Naive thymus-derived CD4-positive, alpha-beta T cell (primary cell): Measurements from ENCODE around the gene PTTG1IP. TPM values are rescaled to one million over a fixed set of nuclear protein-coding genes. Genes with fewer than 3 reads are reported as not detected.

Experiments
- ATAC-seq: fragments of 150-1000 bp; cut with Tn5 transposase; 2 replicates; pipeline ENCODE4 v1.10.0; 2021; ENCODE audit warnings: mild to moderate bottlenecking, moderate library complexity
- CTCF ChIA-PET: fragments of 350-600 bp; sonication (Branson Sonifier 250); formaldehyde crosslinking; loops from one replicate; lab custom pipeline; 2021; ENCODE audit warnings: antibody characterized with exemption; lab: Charles Lee
- POLR2A ChIA-PET: fragments of 350-600 bp; sonication (Branson Sonifier 250); formaldehyde crosslinking; loops from one replicate; lab custom pipeline; 2021; ENCODE audit warnings: antibody characterized with exemption, inconsistent platforms; lab: Charles Lee
- DNase-seq, 9 donors: peaks; one replicate each; pipeline versions ENCODE4 v3.0.0 to v3.0.0-alpha.2; 2020 to 2022; ENCODE audit warnings: mixed read lengths in 1 of 9
- H3K27ac ChIP-seq: one replicate; pipeline ENCODE4 v1.7.0; 2013; ENCODE audit warnings: mild to moderate bottlenecking, low read depth, low read length, moderate library complexity
- H3K27me3 ChIP-seq, 2 donors: one replicate each; pipeline ENCODE4 v1.7.0; 2013; ENCODE audit warnings: low read length in 2 of 2, mild to moderate bottlenecking in 2 of 2, moderate library complexity in 2 of 2; ENCODE audit not compliant: control insufficient read depth in 2 of 2, insufficient read depth in 2 of 2
- H3K36me3 ChIP-seq, 3 experiments: 1 replicate in 2 of 3; 2 replicates in 1 of 3; pipeline ENCODE4 v1.7.0; 2013; ENCODE audit warnings: low read length in 3 of 3, mild to moderate bottlenecking in 3 of 3, moderate library complexity in 1 of 3; ENCODE audit not compliant: insufficient read depth in 3 of 3, control insufficient read depth in 2 of 3
- H3K4me1 ChIP-seq, 2 donors: one replicate each; pipeline ENCODE4 v1.7.0; 2013; ENCODE audit warnings: low read length in 2 of 2, mild to moderate bottlenecking in 2 of 2, moderate library complexity in 1 of 2; ENCODE audit not compliant: control insufficient read depth in 2 of 2, insufficient read depth in 2 of 2
- H3K4me3 ChIP-seq: 2 replicates; pipeline ENCODE4 v1.7.0; 2013; ENCODE audit warnings: mild to moderate bottlenecking, low read length
- H3K9me3 ChIP-seq, 3 experiments: 1 replicate in 2 of 3; 2 replicates in 1 of 3; pipeline ENCODE4 v1.7.0; 2013; ENCODE audit warnings: low read length in 3 of 3; ENCODE audit not compliant: control insufficient read depth in 2 of 3
- H3K27ac Mint-ChIP-seq, 9 donors: one replicate each; pipeline ENCODE4 v1.8.0; 2020 to 2022; ENCODE audit warnings: mixed read lengths in 9 of 9, mild to moderate bottlenecking in 8 of 9, moderate library complexity in 5 of 9, inconsistent platforms in 2 of 9
- H3K27me3 Mint-ChIP-seq, 5 donors: one replicate each; pipeline ENCODE4 v1.8.0; 2021 to 2022; ENCODE audit warnings: mixed read lengths in 5 of 5, mild to moderate bottlenecking in 1 of 5
- H3K36me3 Mint-ChIP-seq, 5 donors: one replicate each; pipeline ENCODE4 v1.8.0; 2020 to 2022; ENCODE audit warnings: mixed read lengths in 5 of 5, mild to moderate bottlenecking in 3 of 5, inconsistent platforms in 1 of 5
- H3K4me1 Mint-ChIP-seq, 7 donors: one replicate each; pipeline ENCODE4 v1.8.0; 2020 to 2022; ENCODE audit warnings: mixed read lengths in 7 of 7, mild to moderate bottlenecking in 3 of 7, inconsistent platforms in 1 of 7
- H3K4me3 Mint-ChIP-seq, 10 donors: one replicate each; pipeline ENCODE4 v1.8.0; 2020 to 2022; ENCODE audit warnings: mild to moderate bottlenecking in 10 of 10, mixed read lengths in 10 of 10, moderate library complexity in 6 of 10, inconsistent platforms in 2 of 10
- H3K9me3 Mint-ChIP-seq, 11 donors: one replicate each; pipeline ENCODE4 v1.8.0; 2020 to 2022; ENCODE audit warnings: mixed read lengths in 11 of 11, mild to moderate bottlenecking in 4 of 11, inconsistent platforms in 1 of 11, moderate library complexity in 1 of 11
- intact Hi-C, 2 donors: fragments of 100-400 bp; cut with micrococcal nuclease; formaldehyde crosslinking; loops; one replicate each; pipeline ENCODE4 v1.15.1; 2023
- polyA plus RNA-seq, 2 donors: library from polyadenylated mRNA; unstranded; fragments of 300-500 nt; fragmentation: Illumina TruSeq; gene quantifications; one replicate each; pipeline ENCODE4 v1.2.3, GENCODE V29; 2021
- total RNA-seq, 6 experiments: library from RNA in 5 of 6; stranded (reverse) in 5 of 6; gene quantifications; 1 replicate in 5 of 6; 2 replicates in 1 of 6; pipeline ENCODE4 v1.2.3 and lab custom pipeline; 2021 to 2026

Gene PTTG1IP
- total and polyA plus RNA-seq, 7 experiments from 2014 or later: 60.9 to 122 (median 92.5) TPM

- POLR2A ChIA-PET: interaction anchor here (0.8 to 1.5 kb wide), 2 partner anchors 11 kb away, joined by 3 read pairs; partner anchors contain the start of gene PTTG1IP
- no peak for DNase-seq
- Histone ChIP-seq H3K27me3 (no peaks in the 10 kb centered on the region), H3K4me3 (no peak overlapping the region), H3K36me3 (peaks cover 5 to 65% (median 9%) of the 10 kb centered on the region in 3 experiments), H3K27ac (no peak overlapping the region), H3K4me1 (peaks cover 23 to 32% of the 10 kb centered on the region in 2 donors), H3K9me3 (no peaks in the 10 kb centered on the region)
- no peaks in the 10 kb centered on the region for H3K27me3 Mint-ChIP-seq
- H3K4me1 Mint-ChIP-seq: peaks cover 43 to 75% (median 62%) of the 10 kb centered on the region in 7 donors
- peak overlapping the region in 1 of 10 donors; percentile 43 for H3K4me3 Mint-ChIP-seq
- ATAC-seq: no peak
- CTCF ChIA-PET: no interaction called here
- peaks cover 0 to 36% (median 10%) of the 10 kb centered on the region in 5 donors for H3K36me3 Mint-ChIP-seq
- intact Hi-C loops: no loop called here
- peak overlapping the region in 4 of 9 donors; percentile 18 to 70 (median 54) for H3K27ac Mint-ChIP-seq
- no peaks in the 10 kb centered on the region for H3K9me3 Mint-ChIP-seq
These were observed 10.4 kb downstream of the PTTG1IP start for GRCh38 chr21:44862869-44863685.

DNA sequence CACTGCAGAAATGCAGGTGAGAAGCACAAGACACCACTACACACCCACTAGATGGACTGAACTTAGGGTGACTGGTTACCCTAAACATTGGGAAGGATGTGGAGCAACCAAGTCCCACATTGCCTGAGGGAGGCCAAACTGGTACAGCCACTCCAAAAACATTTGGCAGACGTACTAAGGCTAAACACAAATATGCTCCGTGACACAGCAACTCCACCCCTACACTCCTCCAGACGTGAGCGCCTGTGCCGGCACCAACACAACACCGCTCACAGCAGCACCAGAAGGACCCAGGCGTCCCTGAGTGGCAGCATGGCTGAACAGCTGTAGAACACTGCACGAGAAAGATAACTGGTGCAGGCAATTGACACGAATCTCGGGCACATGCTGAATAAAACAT lies 14.7 kb downstream of the PTTG1IP start:
- Histone ChIP-seq H3K27me3 (no peaks in the 10 kb centered on the region), H3K4me1 (peaks cover 0 to 14% of the 10 kb centered on the region in 2 donors), H3K36me3 (peaks cover 15 to 94% (median 17%) of the 10 kb centered on the region in 3 experiments), H3K27ac (no peak overlapping the region), H3K4me3 (no peak overlapping the region), H3K9me3 (no peaks in the 10 kb centered on the region)
- H3K9me3 Mint-ChIP-seq: no peaks in the 10 kb centered on the region
- no peak for DNase-seq
- H3K36me3 Mint-ChIP-seq: peaks cover 5 to 49% (median 20%) of the 10 kb centered on the region in 5 donors
- no peaks in the 10 kb centered on the region for H3K27me3 Mint-ChIP-seq
- peaks cover 25 to 68% (median 55%) of the 10 kb centered on the region in 7 donors for H3K4me1 Mint-ChIP-seq
- ChIA-PET CTCF (no interaction called here), POLR2A (interaction anchor here (1.6 kb wide), 1 partner anchor 15 kb away, joined by 5 read pairs; the partner anchor contains the start of gene PTTG1IP)
- no peak for ATAC-seq
- intact Hi-C loops: no loop called here
- H3K4me3 Mint-ChIP-seq: no peak overlapping the region
- peak overlapping the region in 2 of 9 donors; percentile 10 to 19 for H3K27ac Mint-ChIP-seq

DNA sequence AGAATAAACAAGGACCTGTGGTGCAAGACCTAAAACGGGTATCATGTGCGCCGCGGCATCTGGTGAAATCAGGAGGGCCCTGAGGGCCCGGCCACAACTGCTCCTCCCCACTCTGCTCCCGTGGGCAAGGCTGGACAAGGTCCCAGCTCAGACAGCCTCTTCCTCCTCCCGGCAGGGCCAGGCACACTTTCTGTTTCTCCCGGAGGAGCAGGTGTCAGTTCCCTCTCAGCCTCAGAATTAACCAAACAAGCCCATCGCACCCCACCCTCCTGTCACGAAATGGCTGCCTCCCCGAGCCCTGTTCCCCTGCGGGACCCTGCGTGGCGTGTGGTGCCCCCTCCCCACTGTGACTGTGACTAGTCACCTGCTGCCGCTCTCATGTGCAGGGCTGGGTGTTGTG lies 15.2 kb downstream of the PTTG1IP start:
- H3K4me3 Mint-ChIP-seq: no peak overlapping the region
- ChIA-PET POLR2A (interaction anchor here (1.6 kb wide), 1 partner anchor 15 kb away, joined by 5 read pairs; the partner anchor contains the start of gene PTTG1IP), CTCF (interaction anchor here (1.1 kb wide), 1 partner anchor 12 kb away, joined by 3 read pairs; no protein-coding TSS in a partner anchor)
- Histone ChIP-seq H3K4me1 (peaks cover 0 to 19% of the 10 kb centered on the region in 2 donors), H3K9me3 (no peaks in the 10 kb centered on the region), H3K27me3 (no peaks in the 10 kb centered on the region), H3K27ac (no peak overlapping the region), H3K4me3 (no peak overlapping the region), H3K36me3 (peaks cover 17 to 97% (median 17%) of the 10 kb centered on the region in 3 experiments)
- intact Hi-C loops: no loop called here
- peaks cover 5 to 47% (median 15%) of the 10 kb centered on the region in 5 donors for H3K36me3 Mint-ChIP-seq
- H3K27ac Mint-ChIP-seq: peak overlapping the region in 5 of 9 donors; percentile 33 to 63 (median 47)
- H3K4me1 Mint-ChIP-seq: peaks cover 24 to 68% (median 54%) of the 10 kb centered on the region in 7 donors
- H3K9me3 Mint-ChIP-seq: no peaks in the 10 kb centered on the region
- no peaks in the 10 kb centered on the region for H3K27me3 Mint-ChIP-seq
- ATAC-seq: no peak
- DNase-seq: no peak

DNA sequence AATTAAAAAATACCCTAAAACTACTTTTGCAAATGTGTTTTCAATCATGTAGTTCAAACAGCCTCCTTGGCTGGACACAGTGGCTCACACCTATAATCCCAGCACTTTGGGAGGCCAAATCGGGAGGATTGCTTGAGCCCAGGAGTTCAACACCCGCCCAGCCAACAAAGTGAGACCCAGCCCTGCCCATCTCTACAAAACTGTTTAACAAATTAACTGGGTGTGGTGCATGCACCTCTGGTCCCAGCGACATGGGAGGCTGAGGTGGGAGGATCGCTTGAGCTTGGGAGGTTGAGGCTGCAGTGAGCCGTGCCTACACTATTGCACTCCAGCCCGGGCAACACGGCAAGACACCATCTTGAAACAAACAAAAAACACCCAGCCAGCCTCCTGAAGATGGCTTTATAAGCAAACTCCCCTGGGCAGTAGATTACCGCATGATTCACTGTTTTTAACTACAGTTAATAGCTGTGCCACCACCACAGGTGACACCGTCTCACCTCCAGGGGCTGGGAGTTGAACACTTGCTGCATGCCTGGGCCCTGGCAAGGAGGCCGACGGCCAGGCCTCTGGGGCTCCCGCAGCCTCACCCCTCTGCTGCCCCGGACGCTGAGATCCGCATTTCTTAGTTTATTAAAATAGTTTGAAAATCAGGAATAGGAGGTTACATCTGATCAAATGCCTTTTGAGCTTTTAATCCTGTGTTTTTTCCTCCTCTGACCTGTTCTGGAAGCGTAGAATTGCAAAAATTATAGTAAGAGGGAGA lies 16.2 kb downstream of the PTTG1IP start:
- DNase-seq (no peak), ATAC-seq (no peak)
- peaks cover 0 to 28% of the 10 kb centered on the region in 2 donors for H3K4me1 ChIP-seq
- Mint-ChIP-seq H3K27ac (peak overlapping the region in 4 of 9 donors; percentile 24 to 53 (median 45)), H3K9me3 (no peaks in the 10 kb centered on the region), H3K27me3 (no peaks in the 10 kb centered on the region), H3K4me1 (peaks cover 30 to 70% (median 57%) of the 10 kb centered on the region in 7 donors), H3K4me3 (no peak overlapping the region), H3K36me3 (peaks cover 5 to 51% (median 15%) of the 10 kb centered on the region in 5 donors)
- no peaks in the 10 kb centered on the region for H3K27me3 ChIP-seq
- H3K27ac ChIP-seq: no peak overlapping the region
- ChIA-PET CTCF (interaction anchor here (1.1 kb wide), 1 partner anchor 11 kb away, joined by 3 read pairs; no protein-coding TSS in a partner anchor), POLR2A (interaction anchor here (0.6 to 1.6 kb wide), 5 partner anchors 10 to 59 kb away, joined by 3 to 5 read pairs (median 3); partner anchors contain the start of gene PTTG1IP)
- no peak overlapping the region for H3K4me3 ChIP-seq
- peaks cover 17 to 92% (median 17%) of the 10 kb centered on the region in 3 experiments for H3K36me3 ChIP-seq
- no peaks in the 10 kb centered on the region for H3K9me3 ChIP-seq
- intact Hi-C loops: no loop called here

DNA sequence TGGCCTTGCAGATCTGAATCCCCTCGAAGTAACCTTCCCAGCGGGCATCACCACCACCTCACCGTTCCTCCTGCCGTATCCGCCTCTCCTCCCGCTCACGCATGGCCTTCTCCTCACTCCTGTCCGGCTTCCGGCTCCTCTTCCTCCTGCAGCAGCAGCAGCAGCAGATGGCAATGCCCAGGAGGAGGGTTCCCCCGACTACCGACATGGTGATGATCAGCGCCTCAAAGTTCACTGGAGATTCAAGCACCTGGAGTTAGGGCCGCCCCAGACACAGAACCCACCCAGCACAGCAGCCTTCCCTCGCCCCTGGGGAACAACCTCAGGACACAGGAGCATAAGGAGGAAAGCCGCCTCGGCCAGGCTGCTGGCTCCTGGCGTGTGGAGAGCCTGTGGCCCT lies 17.4 kb downstream of the PTTG1IP start:
- H3K27ac ChIP-seq: no peak overlapping the region
- ChIA-PET CTCF (no interaction called here), POLR2A (interaction anchor here (0.6 to 1.0 kb wide), 4 partner anchors 11 to 76 kb away, joined by 3 to 6 read pairs (median 4); partner anchors contain the start of gene PTTG1IP)
- no peak overlapping the region for H3K4me3 ChIP-seq
- peak overlapping the region in 5 of 9 donors; percentile 55 to 92 (median 75) for H3K27ac Mint-ChIP-seq
- H3K27me3 ChIP-seq: no peaks in the 10 kb centered on the region
- H3K9me3 Mint-ChIP-seq: no peaks in the 10 kb centered on the region
- no peak for DNase-seq
- peaks cover 17 to 87% (median 17%) of the 10 kb centered on the region in 3 experiments for H3K36me3 ChIP-seq
- ATAC-seq: no peak
- no peaks in the 10 kb centered on the region for H3K9me3 ChIP-seq
- H3K4me1 Mint-ChIP-seq: peaks cover 36 to 72% (median 59%) of the 10 kb centered on the region in 7 donors
- peak overlapping the region in 3 of 10 donors; percentile 8 to 66 (median 58) for H3K4me3 Mint-ChIP-seq
- H3K4me1 ChIP-seq: peaks cover 0 to 39% of the 10 kb centered on the region in 2 donors
- peaks cover 7 to 50% (median 11%) of the 10 kb centered on the region in 5 donors for H3K36me3 Mint-ChIP-seq
- intact Hi-C loops: no loop called here
- no peaks in the 10 kb centered on the region for H3K27me3 Mint-ChIP-seq

- Histone ChIP-seq H3K4me3 (no peak overlapping the region), H3K36me3 (peaks cover 17 to 87% (median 17%) of the 10 kb centered on the region in 3 experiments), H3K9me3 (no peaks in the 10 kb centered on the region), H3K27ac (peak overlapping the region; percentile 63), H3K4me1 (peaks cover 0 to 42% of the 10 kb centered on the region in 2 donors), H3K27me3 (no peaks in the 10 kb centered on the region)
- peaks cover 7 to 49% (median 11%) of the 10 kb centered on the region in 5 donors for H3K36me3 Mint-ChIP-seq
- no peaks in the 10 kb centered on the region for H3K9me3 Mint-ChIP-seq
- DNase-seq: no peak
- H3K27ac Mint-ChIP-seq: peak overlapping the region in 7 of 9 donors; percentile 55 to 94 (median 92)
- no peak for ATAC-seq
- intact Hi-C loops: no loop called here
- ChIA-PET POLR2A (interaction anchor here (0.8 to 0.9 kb wide), 3 partner anchors 18 to 76 kb away, joined by 3 to 6 read pairs (median 3); partner anchors contain the start of gene PTTG1IP), CTCF (no interaction called here)
- no peaks in the 10 kb centered on the region for H3K27me3 Mint-ChIP-seq
- peak overlapping the region in 2 of 10 donors; percentile 32 to 70 for H3K4me3 Mint-ChIP-seq
- peaks cover 34 to 73% (median 61%) of the 10 kb centered on the region in 7 donors for H3K4me1 Mint-ChIP-seq
These were observed 17.9 kb downstream of the PTTG1IP start for GRCh38 chr21:44855572-44855971.
